Naive thymus-derived CD8-positive, alpha-beta T cell (primary cell): Measurements from ENCODE around the gene IGSF9. TPM values are rescaled to one million over a fixed set of nuclear protein-coding genes. Genes with fewer than 3 reads are reported as not detected.

Experiments used
- ATAC-seq, 2 donors: fragments of 150-1000 bp; cut with Tn5 transposase in 1 of 2; sonication (Bioruptor Pico), chemical (Tn5 transposase) in 1 of 2; 1 replicate in 1 of 2; 2 replicates in 1 of 2; pipeline ENCODE4 v1.10.0; 2021; ENCODE audit warnings: mild to moderate bottlenecking in 2 of 2, moderate library complexity in 2 of 2
- POLR2A ChIA-PET: fragments of 350-600 bp; sonication (Branson Sonifier 250); formaldehyde crosslinking; loops from one replicate; lab custom pipeline; 2021; ENCODE audit warnings: antibody characterized with exemption; lab: Charles Lee
- DNase-seq, 10 donors: peaks; one replicate each; pipeline versions ENCODE4 v3.0.0 to v3.0.0-alpha.2; 2020 to 2022
- H3K27ac Mint-ChIP-seq, 10 donors: one replicate each; pipeline ENCODE4 v1.8.0; 2020 to 2022; ENCODE audit warnings: mild to moderate bottlenecking in 10 of 10, mixed read lengths in 10 of 10, moderate library complexity in 4 of 10, inconsistent platforms in 1 of 10
- H3K27me3 Mint-ChIP-seq, 5 donors: one replicate each; pipeline ENCODE4 v1.8.0; 2021 to 2022; ENCODE audit warnings: mixed read lengths in 5 of 5
- H3K36me3 Mint-ChIP-seq, 3 donors: one replicate each; pipeline ENCODE4 v1.8.0; 2020 to 2022; ENCODE audit warnings: mixed read lengths in 3 of 3, mild to moderate bottlenecking in 2 of 3, inconsistent platforms in 1 of 3
- H3K4me1 Mint-ChIP-seq, 4 donors: one replicate each; pipeline ENCODE4 v1.8.0; 2021 to 2022; ENCODE audit warnings: mixed read lengths in 4 of 4
- H3K4me3 Mint-ChIP-seq, 10 donors: one replicate each; pipeline ENCODE4 v1.8.0; 2020 to 2022; ENCODE audit warnings: mild to moderate bottlenecking in 10 of 10, mixed read lengths in 10 of 10, moderate library complexity in 6 of 10, inconsistent platforms in 1 of 10
- H3K9me3 Mint-ChIP-seq, 9 donors: one replicate each; pipeline ENCODE4 v1.8.0; 2020 to 2022; ENCODE audit warnings: mixed read lengths in 9 of 9, mild to moderate bottlenecking in 3 of 9, inconsistent platforms in 1 of 9, moderate library complexity in 1 of 9
- polyA plus RNA-seq, 3 donors: library from polyadenylated mRNA; unstranded; fragments of 300-500 nt; fragmentation: Illumina TruSeq; gene quantifications; one replicate each; pipeline ENCODE4 v1.2.3, GENCODE V29; 2021
- total RNA-seq, 8 experiments: library from RNA in 2 of 8; stranded (reverse) in 2 of 8; gene quantifications; one replicate each; pipeline ENCODE4 v1.2.3 and lab custom pipeline; 2021 to 2026

The IGSF9 gene
- total and polyA plus RNA-seq, 5 experiments from 2014 or later = 0.16 to 0.21 TPM; not detected in 3

- Mint-ChIP-seq H3K27me3 (peaks cover 13 to 37% (median 28%) of the 10 kb centered on the region in 5 donors), H3K9me3 (no peaks in the 10 kb centered on the region), H3K36me3 (no peaks in the 10 kb centered on the region), H3K4me1 (no peaks in the 10 kb centered on the region), H3K4me3 (no peak overlapping the region), H3K27ac (no peak overlapping the region)
- POLR2A ChIA-PET = no interaction called here
- ATAC-seq (no peak), DNase-seq (no peak)
Observed at GRCh38 chr1:159965263-159965662, 19.9 kb upstream of the IGSF9 start.

DNA sequence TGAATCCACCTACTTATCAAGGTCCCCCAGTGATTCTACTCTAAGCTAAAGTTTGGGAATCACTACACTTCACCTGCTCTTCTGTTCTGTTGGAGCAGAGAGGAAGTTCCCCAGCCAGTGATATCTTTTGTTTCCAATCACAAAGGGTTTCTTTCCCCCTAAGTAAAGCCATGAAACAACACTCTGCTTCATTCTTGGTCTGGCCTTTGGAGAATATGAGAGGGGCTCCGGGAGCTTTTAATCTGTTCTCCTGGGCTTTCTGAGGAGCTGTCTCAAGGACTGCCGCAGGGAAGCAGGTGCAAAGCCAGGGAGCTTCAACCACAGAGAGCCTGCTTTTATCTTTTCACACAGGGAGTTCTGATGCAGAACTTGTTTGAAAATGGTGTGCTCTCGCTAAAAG lies 18.7 kb upstream of the IGSF9 start:
- no peak overlapping the region for H3K4me3 Mint-ChIP-seq
- no peak overlapping the region for H3K27ac Mint-ChIP-seq
- POLR2A ChIA-PET = no interaction called here
- no peaks in the 10 kb centered on the region for H3K9me3 Mint-ChIP-seq
- peaks cover 14 to 41% (median 34%) of the 10 kb centered on the region in 5 donors for H3K27me3 Mint-ChIP-seq
- H3K4me1 Mint-ChIP-seq = no peaks in the 10 kb centered on the region
- H3K36me3 Mint-ChIP-seq = no peaks in the 10 kb centered on the region
- DNase-seq (no peak), ATAC-seq (no peak)

GRCh38 chr1:159962176-159962575 lies 16.8 kb upstream of the IGSF9 start:
- no peak for ATAC-seq
- DNase-seq = no peak
- H3K9me3 Mint-ChIP-seq = no peaks in the 10 kb centered on the region
- POLR2A ChIA-PET = no interaction called here
- H3K27ac Mint-ChIP-seq = no peak overlapping the region
- H3K4me1 Mint-ChIP-seq = no peaks in the 10 kb centered on the region
- no peak overlapping the region for H3K4me3 Mint-ChIP-seq
- no peaks in the 10 kb centered on the region for H3K36me3 Mint-ChIP-seq
- H3K27me3 Mint-ChIP-seq = peaks cover 8 to 28% (median 25%) of the 10 kb centered on the region in 5 donors

- ATAC-seq (no peak), DNase-seq (no peak)
- POLR2A ChIA-PET = no interaction called here
- H3K27ac Mint-ChIP-seq = no peak overlapping the region
- H3K9me3 Mint-ChIP-seq = no peaks in the 10 kb centered on the region
- H3K4me1 Mint-ChIP-seq = no peaks in the 10 kb centered on the region
- no peak overlapping the region for H3K4me3 Mint-ChIP-seq
- peaks cover 7 to 28% (median 19%) of the 10 kb centered on the region in 5 donors for H3K27me3 Mint-ChIP-seq
- no peaks in the 10 kb centered on the region for H3K36me3 Mint-ChIP-seq
Observed at GRCh38 chr1:159961636-159962035, 16.2 kb upstream of the IGSF9 start.

- POLR2A ChIA-PET = no interaction called here
- H3K4me1 Mint-ChIP-seq = no peaks in the 10 kb centered on the region
- peaks cover 6 to 28% (median 15%) of the 10 kb centered on the region in 5 donors for H3K27me3 Mint-ChIP-seq
- no peaks in the 10 kb centered on the region for H3K36me3 Mint-ChIP-seq
- no peak overlapping the region for H3K4me3 Mint-ChIP-seq
- H3K9me3 Mint-ChIP-seq = no peaks in the 10 kb centered on the region
- ATAC-seq (no peak), DNase-seq (no peak)
- no peak overlapping the region for H3K27ac Mint-ChIP-seq
Observed at GRCh38 chr1:159960721-159961381, 15.4 kb upstream of the IGSF9 start.

DNA sequence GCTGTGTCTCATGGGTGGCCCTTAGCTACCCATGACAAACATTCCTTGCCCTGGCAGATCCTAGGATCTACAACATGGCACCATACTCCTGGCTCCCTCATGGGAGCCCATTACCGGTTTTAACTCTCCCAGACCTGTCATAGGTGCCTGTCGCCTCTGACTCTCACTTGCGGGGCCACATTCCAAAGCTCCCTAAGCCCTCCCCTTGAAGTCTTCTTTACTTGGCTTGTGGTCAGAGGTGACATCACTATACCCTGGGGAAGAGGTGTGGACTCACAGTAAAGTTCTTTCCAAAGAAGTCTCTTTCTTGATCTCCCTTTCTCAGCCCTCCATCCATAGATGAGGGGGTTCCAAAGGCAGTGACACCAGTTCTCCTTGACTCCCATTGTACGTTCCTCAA lies 14.0 kb upstream of the IGSF9 start:
- H3K4me1 Mint-ChIP-seq = no peaks in the 10 kb centered on the region
- no peak overlapping the region for H3K4me3 Mint-ChIP-seq
- no peak overlapping the region for H3K27ac Mint-ChIP-seq
- no peak for ATAC-seq
- H3K9me3 Mint-ChIP-seq = no peaks in the 10 kb centered on the region
- peaks cover 4 to 32% (median 17%) of the 10 kb centered on the region in 5 donors for H3K27me3 Mint-ChIP-seq
- no peaks in the 10 kb centered on the region for H3K36me3 Mint-ChIP-seq
- DNase-seq = no peak
- POLR2A ChIA-PET = no interaction called here

DNA sequence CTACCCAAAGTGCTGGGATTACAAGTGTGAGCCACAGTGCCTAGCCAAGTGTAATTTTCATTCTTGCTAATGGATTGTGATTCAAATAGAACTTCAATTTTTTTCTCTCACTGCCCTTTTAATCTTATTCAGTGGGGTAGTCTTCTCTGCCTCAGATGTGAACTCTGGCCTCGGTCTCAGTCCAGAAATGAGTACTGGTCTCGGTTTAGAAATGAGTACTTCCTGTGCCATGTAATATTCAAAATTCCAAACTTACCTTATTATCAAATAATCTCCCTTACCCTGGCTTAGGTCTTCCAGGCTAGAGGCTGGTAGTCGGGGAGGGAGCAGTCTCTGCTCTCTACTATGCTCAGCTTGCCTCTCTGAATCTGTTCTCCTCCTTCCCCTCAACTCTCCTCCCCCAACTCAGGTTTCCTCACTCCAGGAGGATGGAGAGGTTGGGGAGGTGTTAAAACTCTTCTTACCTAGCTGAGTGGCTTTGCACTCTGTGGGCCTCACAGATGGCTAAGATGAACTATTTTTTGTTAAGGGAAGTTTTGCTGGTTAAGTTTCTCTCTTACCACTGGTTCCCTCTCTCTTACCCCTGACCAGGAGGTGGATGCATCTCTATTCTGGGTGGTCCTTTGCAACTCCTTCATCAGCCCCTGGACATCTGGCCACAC lies 13.4 kb upstream of the IGSF9 start:
- H3K36me3 Mint-ChIP-seq = no peaks in the 10 kb centered on the region
- DNase-seq (no peak), ATAC-seq (no peak)
- H3K9me3 Mint-ChIP-seq = no peaks in the 10 kb centered on the region
- no peaks in the 10 kb centered on the region for H3K4me1 Mint-ChIP-seq
- H3K4me3 Mint-ChIP-seq = no peak overlapping the region
- peaks cover 7 to 38% (median 20%) of the 10 kb centered on the region in 5 donors for H3K27me3 Mint-ChIP-seq
- POLR2A ChIA-PET = no interaction called here
- no peak overlapping the region for H3K27ac Mint-ChIP-seq

DNA sequence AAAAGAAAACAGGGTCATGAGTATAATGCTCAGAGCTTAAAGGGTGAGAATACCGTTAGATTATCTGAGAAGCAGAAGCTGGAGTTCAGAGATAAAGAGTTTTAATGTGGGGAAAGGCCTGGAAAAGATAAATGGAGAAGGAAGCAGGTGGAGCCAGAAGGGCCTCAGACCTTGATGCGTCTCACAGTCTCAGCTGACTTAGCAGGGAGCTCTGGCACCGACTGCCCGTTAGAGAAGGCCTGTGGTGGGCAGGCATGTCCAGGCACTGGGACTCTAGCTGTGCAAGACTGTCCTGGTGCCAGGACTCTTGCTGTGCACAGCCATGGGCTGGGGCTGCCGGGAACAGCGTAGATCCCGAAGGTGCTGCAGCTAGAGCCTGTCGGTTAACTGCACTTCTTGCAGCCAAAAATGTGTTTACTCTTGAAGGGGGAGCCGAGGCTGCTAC lies 12.4 kb upstream of the IGSF9 start:
- Mint-ChIP-seq H3K4me1 (no peaks in the 10 kb centered on the region), H3K27ac (no peak overlapping the region), H3K4me3 (no peak overlapping the region), H3K27me3 (peaks cover 13 to 48% (median 21%) of the 10 kb centered on the region in 5 donors), H3K36me3 (no peaks in the 10 kb centered on the region), H3K9me3 (no peaks in the 10 kb centered on the region)
- ATAC-seq (no peak), DNase-seq (no peak)
- POLR2A ChIA-PET = no interaction called here

DNA sequence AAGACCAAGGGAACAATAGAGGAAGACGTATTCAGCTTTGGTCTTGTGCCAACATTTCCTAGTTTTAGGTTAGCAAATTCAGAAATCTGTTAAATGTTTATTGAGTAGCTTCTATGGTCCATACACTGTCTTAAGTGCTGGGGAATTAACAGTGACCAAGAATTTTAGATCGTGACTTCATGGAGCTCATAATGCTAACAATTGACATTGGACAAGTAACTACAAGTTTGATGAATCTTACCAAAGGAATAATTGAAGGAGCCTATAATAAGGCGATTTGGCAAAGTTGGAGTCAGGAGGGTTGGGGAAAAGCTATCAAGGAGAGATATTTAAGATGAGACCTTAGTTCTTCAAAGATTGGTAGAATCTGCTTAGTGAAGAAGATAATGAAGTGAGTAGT lies 10.0 kb upstream of the IGSF9 start:
- POLR2A ChIA-PET = no interaction called here
- Mint-ChIP-seq H3K9me3 (no peaks in the 10 kb centered on the region), H3K4me1 (no peaks in the 10 kb centered on the region), H3K4me3 (no peak overlapping the region), H3K36me3 (no peaks in the 10 kb centered on the region), H3K27me3 (peaks cover 19 to 58% (median 34%) of the 10 kb centered on the region in 5 donors), H3K27ac (no peak overlapping the region)
- DNase-seq = no peak
- no peak for ATAC-seq

GRCh38 chr1:159953536-159954515 lies 8.4 kb upstream of the IGSF9 start, which contains the start of gene SLAMF9:
TSS of gene SLAMF9 (minus strand) at chr1:159954237. CDS start at chr1:159954137, 100 bp downstream.
- peak in 1 of 10 donors; percentile 28 for DNase-seq
- H3K27ac Mint-ChIP-seq = no peak within 1 kb of the TSS

DNA sequence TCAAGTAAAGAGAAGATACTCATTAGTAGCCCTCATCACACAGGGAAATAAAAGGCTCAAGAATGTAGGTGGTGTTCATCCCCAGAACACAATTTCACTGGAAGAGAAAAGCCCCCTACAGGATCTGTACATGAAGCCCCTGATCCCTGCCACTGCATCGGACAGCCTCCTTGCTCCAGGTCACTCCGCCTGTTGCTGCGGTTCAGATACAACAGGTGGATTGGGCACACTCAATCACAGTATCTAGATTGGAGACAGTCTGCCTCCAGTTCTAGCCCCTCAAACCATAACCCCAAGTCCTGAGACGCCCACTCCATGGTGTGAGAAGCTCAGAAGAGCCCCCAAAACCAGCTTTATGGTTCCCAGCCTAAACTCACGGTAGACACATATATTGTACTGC lies 7.5 kb upstream of the IGSF9 start:
- ATAC-seq = no peak
- POLR2A ChIA-PET = no interaction called here
- peaks cover 0 to 1% (median 0%) of the 10 kb centered on the region in 4 donors for H3K4me1 Mint-ChIP-seq
- DNase-seq = peak in 1 of 10 donors; percentile 16
- H3K4me3 Mint-ChIP-seq = no peak overlapping the region
- no peaks in the 10 kb centered on the region for H3K9me3 Mint-ChIP-seq
- H3K27ac Mint-ChIP-seq = no peak overlapping the region
- H3K27me3 Mint-ChIP-seq = peaks cover 17 to 45% (median 28%) of the 10 kb centered on the region in 5 donors
- H3K36me3 Mint-ChIP-seq = no peaks in the 10 kb centered on the region

More at GRCh38 chr1:159953536-159954515, 8.4 kb upstream of the IGSF9 start, which contains the start of gene SLAMF9:
- H3K4me1 Mint-ChIP-seq = no peaks in the 10 kb centered on the region
- peaks cover 17 to 46% (median 28%) of the 10 kb centered on the region in 5 donors for H3K27me3 Mint-ChIP-seq
- POLR2A ChIA-PET = no interaction called here
- no peak within 1 kb of the TSS for H3K4me3 Mint-ChIP-seq
- H3K36me3 Mint-ChIP-seq = no peaks in the 10 kb centered on the region
- no peaks in the 10 kb centered on the region for H3K9me3 Mint-ChIP-seq
- no peak for ATAC-seq

- Mint-ChIP-seq H3K36me3 (no peaks in the 10 kb centered on the region), H3K9me3 (no peaks in the 10 kb centered on the region), H3K27me3 (peaks cover 17 to 45% (median 30%) of the 10 kb centered on the region in 5 donors), H3K4me3 (no peak overlapping the region), H3K27ac (peak overlapping the region in 1 of 10 donors; percentile 6), H3K4me1 (peaks cover 0 to 1% (median 0%) of the 10 kb centered on the region in 4 donors)
- POLR2A ChIA-PET = no interaction called here
- ATAC-seq (no peak), DNase-seq (no peak)
Observed at GRCh38 chr1:159951551-159951950, 6.1 kb upstream of the IGSF9 start.
